Stimulated activated memory B cell treated with anti-CD40 and anti-IgM and Interleukin-4, amounts not matched to agents 10 μg/mL and 1 μg/mL and 100 μg/mL, for 72 hours (primary cell): ENCODE data around the gene PRXL2A.
"Not testable (repeated sequence)": the region's sequence is repeated elsewhere in the genome, so short reads cannot be mapped to it uniquely, and the experiment has no call there.

Source experiments
- ATAC-seq: fragments of 150-1000 bp; cut with Tn5 transposase; 2 replicates; pipeline ENCODE4 v1.10.0; 2021
- H3K27ac Mint-ChIP-seq: one replicate; pipeline ENCODE4 v1.8.0; 2022; ENCODE audit warnings: mild to moderate bottlenecking, mixed read lengths
- H3K27me3 Mint-ChIP-seq: one replicate; pipeline ENCODE4 v1.8.0; 2022; ENCODE audit warnings: mixed read lengths
- H3K36me3 Mint-ChIP-seq: one replicate; pipeline ENCODE4 v1.8.0; 2022; ENCODE audit warnings: mixed read lengths
- H3K4me1 Mint-ChIP-seq: one replicate; pipeline ENCODE4 v1.8.0; 2022; ENCODE audit warnings: mixed read lengths
- H3K4me3 Mint-ChIP-seq: one replicate; pipeline ENCODE4 v1.8.0; 2022; ENCODE audit warnings: mild to moderate bottlenecking, moderate library complexity, mixed read lengths
- H3K9me3 Mint-ChIP-seq: one replicate; pipeline ENCODE4 v1.8.0; 2022; ENCODE audit warnings: mixed read lengths

PRXL2A gene

DNA sequence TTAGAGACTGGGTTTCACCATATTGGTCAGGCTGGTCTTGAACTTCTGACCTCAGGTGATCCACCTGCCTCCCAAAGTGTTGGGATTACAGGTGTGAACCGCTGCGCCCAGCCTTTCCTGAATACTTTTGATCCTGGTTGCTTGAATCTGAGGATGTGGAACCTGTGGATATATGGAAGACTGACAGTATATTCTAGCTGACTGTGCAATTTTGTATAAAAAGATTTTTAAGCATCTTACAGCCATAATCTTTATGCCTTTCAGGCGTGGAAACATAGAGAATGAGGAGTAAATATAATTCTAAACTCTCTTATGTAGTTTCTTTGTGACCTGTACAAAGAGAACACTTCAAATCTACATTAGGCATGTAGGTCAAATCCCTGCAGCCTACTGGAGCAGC is 61.9 kb downstream of the PRXL2A start:
- no peaks in the 10 kb centered on the region for H3K27me3 Mint-ChIP-seq
- H3K4me1 Mint-ChIP-seq = peaks cover 87% of the 10 kb centered on the region
- H3K4me3 Mint-ChIP-seq = no peak overlapping the region
- peaks cover 15% of the 10 kb centered on the region for H3K36me3 Mint-ChIP-seq
- no peak overlapping the region for H3K27ac Mint-ChIP-seq
- ATAC-seq = no peak
- no peaks in the 10 kb centered on the region for H3K9me3 Mint-ChIP-seq

GRCh38 chr10:80471001-80471400 is 62.6 kb downstream of the PRXL2A start:
- H3K4me3 Mint-ChIP-seq = no peak overlapping the region
- peaks cover 79% of the 10 kb centered on the region for H3K4me1 Mint-ChIP-seq
- ATAC-seq = no peak
- peaks cover 15% of the 10 kb centered on the region for H3K36me3 Mint-ChIP-seq
- no peaks in the 10 kb centered on the region for H3K9me3 Mint-ChIP-seq
- no peaks in the 10 kb centered on the region for H3K27me3 Mint-ChIP-seq
- H3K27ac Mint-ChIP-seq = peak overlapping the region; percentile 94

DNA sequence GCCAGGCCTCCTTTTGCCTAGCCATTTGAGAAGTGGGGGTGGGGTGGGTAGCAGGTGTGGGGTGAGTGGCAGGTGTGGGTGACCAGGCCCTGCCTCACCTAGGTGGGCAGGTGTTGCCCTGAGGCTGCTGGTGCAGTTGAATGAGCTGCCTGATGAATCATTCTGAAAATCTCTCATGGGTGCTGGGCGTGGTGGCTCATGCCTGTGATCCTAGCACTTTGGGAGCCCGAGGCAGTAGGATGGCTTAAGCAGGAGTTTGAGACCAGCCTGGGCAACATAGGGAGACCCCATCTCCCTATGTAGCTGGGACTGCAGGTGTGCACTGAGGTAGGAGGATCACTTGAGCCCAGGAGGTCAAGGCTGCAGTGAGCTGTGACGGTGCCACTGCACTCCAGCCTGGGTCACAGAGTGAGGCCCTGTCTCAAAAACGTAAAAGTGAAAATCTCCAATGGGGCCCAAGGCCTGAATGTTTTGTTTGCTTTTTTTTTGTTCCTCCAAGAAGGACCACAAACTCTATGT is 63.4 kb downstream of the PRXL2A start:
- H3K9me3 Mint-ChIP-seq = no peaks in the 10 kb centered on the region
- peaks cover 71% of the 10 kb centered on the region for H3K4me1 Mint-ChIP-seq
- H3K36me3 Mint-ChIP-seq = peaks cover 15% of the 10 kb centered on the region
- H3K4me3 Mint-ChIP-seq = peak overlapping the region; percentile 58
- H3K27me3 Mint-ChIP-seq = no peaks in the 10 kb centered on the region
- peak; percentile 77 for ATAC-seq
- peak overlapping the region; percentile 94 for H3K27ac Mint-ChIP-seq

- Mint-ChIP-seq H3K36me3 (peaks cover 22% of the 10 kb centered on the region), H3K27me3 (no peaks in the 10 kb centered on the region), H3K4me1 (peaks cover 65% of the 10 kb centered on the region), H3K27ac (peak overlapping the region; percentile 94), H3K4me3 (peak overlapping the region; percentile 58), H3K9me3 (no peaks in the 10 kb centered on the region)
- peak; percentile 95 for ATAC-seq
These were observed 64.1 kb downstream of the PRXL2A start for GRCh38 chr10:80472234-80473095.

DNA sequence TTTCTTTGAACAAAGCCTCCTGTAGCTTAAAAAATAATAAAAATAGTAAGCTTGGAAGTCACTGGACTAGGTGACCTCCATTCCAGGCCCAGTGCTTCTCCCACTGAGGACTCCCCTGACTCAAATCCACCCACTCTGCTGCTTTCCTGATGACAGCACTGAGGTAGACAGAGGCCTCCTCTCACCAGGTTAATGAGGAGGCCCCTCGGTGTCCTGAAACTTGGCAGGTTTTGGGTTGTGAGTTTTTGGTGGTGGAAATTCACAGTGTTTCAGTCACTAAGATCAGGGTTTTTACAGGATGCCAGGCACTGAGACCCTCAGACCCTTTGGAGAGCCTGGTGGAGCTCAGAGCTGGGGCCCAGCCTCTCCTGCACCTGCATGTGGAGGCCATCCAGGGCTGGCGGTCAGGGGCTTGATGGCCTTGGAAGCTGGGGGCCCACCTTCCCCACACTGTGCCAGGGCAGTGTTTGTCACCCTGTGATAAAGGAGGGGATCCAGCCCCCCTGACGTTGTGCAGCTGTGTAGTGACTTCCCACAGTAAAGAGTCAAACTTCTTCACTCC is 64.8 kb downstream of the PRXL2A start:
- ATAC-seq = no peak
- Mint-ChIP-seq H3K27ac (peak overlapping the region; percentile 94), H3K4me1 (peaks cover 62% of the 10 kb centered on the region), H3K27me3 (no peaks in the 10 kb centered on the region), H3K9me3 (peaks cover 4% of the 10 kb centered on the region), H3K36me3 (peaks cover 29% of the 10 kb centered on the region), H3K4me3 (no peak overlapping the region)

DNA sequence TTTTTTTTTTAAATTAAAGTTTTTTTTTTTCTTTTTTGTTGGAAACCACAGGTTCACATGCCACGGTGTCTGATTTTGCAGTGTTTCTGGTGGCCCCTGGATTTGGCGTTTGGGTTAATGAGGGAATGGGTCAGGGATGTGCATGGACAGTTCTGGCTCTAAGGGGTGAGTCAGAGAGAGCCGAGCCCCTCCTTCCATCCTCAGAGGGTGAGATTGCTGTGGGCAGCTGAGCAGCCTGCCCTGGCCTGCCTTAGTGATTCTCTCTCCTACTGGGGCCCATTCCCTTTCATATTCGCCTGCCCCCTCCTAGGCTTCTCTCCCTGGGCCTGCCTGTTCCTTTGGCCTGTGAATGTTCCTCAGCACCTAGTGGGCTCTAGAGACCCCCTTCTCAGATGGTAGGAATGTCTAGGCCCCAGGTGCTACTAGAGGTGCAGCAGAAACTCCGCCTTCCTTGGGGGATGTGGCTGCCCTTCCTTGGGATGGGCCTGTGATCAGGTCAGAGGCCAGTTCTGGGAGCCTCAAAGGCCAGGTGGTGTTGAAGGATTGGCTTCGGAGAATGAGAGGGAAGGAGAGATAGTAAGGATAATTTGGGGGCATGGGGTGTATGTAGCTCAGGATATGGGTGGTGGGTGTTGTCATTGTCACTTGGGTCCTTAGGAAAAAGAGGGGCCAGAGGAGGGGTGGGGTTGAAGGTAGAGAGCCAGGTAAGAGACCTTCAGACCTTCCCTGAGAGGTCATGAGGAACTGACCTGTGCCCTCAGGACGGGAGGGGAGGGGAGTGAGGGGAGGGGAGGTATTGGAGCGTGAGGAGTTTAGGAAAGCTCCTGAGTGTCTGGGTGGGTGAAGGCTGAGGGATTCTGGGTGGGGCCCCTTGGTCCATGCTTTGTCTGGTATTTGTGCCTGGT is 65.6 kb downstream of the PRXL2A start:
- H3K4me1 Mint-ChIP-seq = peaks cover 61% of the 10 kb centered on the region
- peaks cover 6% of the 10 kb centered on the region for H3K9me3 Mint-ChIP-seq
- no peak for ATAC-seq
- H3K27me3 Mint-ChIP-seq = no peaks in the 10 kb centered on the region
- peaks cover 34% of the 10 kb centered on the region for H3K36me3 Mint-ChIP-seq
- H3K27ac Mint-ChIP-seq = peak overlapping the region; percentile 94
- H3K4me3 Mint-ChIP-seq = no peak overlapping the region

DNA sequence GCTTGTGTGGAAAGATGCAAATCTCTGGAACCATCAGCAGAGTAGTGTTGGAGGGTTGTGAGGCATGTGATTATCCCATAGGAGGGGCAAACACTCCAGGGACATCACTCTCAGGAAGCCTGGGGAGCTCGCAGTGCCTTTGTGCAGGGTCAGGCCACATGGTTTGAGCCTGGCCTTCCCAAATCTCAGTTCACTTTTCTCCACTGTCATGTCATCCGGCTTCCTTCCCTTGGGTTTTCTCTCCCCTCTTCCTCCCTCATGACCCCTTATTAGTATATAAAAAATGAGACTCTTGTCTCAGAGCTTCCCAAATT is 66.2 kb downstream of the PRXL2A start:
- Mint-ChIP-seq H3K27ac (peak overlapping the region; percentile 94), H3K27me3 (no peaks in the 10 kb centered on the region), H3K4me1 (peaks cover 56% of the 10 kb centered on the region), H3K9me3 (peaks cover 6% of the 10 kb centered on the region), H3K4me3 (no peak overlapping the region), H3K36me3 (peaks cover 29% of the 10 kb centered on the region)
- ATAC-seq = no peak

- ATAC-seq = no peak
- Mint-ChIP-seq H3K27me3 (no peaks in the 10 kb centered on the region), H3K27ac (peak overlapping the region; percentile 94), H3K4me1 (peaks cover 53% of the 10 kb centered on the region), H3K4me3 (no peak overlapping the region), H3K36me3 (peaks cover 26% of the 10 kb centered on the region), H3K9me3 (peaks cover 6% of the 10 kb centered on the region)
These were observed 66.6 kb downstream of the PRXL2A start for GRCh38 chr10:80474941-80475340.

- H3K36me3 Mint-ChIP-seq = peaks cover 31% of the 10 kb centered on the region
- ATAC-seq, H3K27me3 Mint-ChIP-seq, H3K4me3 Mint-ChIP-seq, H3K9me3 Mint-ChIP-seq, H3K27ac Mint-ChIP-seq: not testable (repeated sequence)
- peaks cover 56% of the 10 kb centered on the region for H3K4me1 Mint-ChIP-seq
These were observed 67.3 kb downstream of the PRXL2A start for GRCh38 chr10:80475641-80476040.

DNA sequence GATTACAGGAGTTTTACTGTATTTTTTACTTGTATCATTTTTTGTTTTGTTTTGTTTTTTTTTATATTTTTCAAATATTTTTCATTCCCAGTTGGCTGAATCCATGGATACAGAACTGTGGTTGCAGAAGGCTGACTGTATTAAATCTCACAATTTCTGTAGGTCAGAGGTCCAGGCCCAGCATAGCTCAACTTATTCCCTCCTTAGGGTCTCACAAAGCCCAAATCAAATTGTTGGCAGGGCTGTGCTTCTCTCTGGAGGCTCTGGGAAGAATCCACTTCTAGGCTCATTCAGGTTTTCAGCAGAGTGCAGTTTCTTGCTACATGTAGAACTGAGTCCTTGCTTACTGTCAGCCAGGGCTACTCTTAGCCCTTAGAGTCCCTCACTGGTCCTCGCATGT is 68.3 kb downstream of the PRXL2A start:
- no peak for ATAC-seq
- H3K27me3 Mint-ChIP-seq = no peaks in the 10 kb centered on the region
- H3K36me3 Mint-ChIP-seq = peaks cover 30% of the 10 kb centered on the region
- H3K4me1 Mint-ChIP-seq = peaks cover 52% of the 10 kb centered on the region
- H3K27ac Mint-ChIP-seq = peak overlapping the region; percentile 49
- H3K4me3 Mint-ChIP-seq = no peak overlapping the region
- H3K9me3 Mint-ChIP-seq = peaks cover 6% of the 10 kb centered on the region

GRCh38 chr10:80477813-80478212 is 69.5 kb downstream of the PRXL2A start:
- Mint-ChIP-seq H3K4me1 (peaks cover 45% of the 10 kb centered on the region), H3K27ac (no peak overlapping the region), H3K27me3 (no peaks in the 10 kb centered on the region), H3K36me3 (peaks cover 30% of the 10 kb centered on the region), H3K9me3 (peaks cover 6% of the 10 kb centered on the region), H3K4me3 (no peak overlapping the region)
- ATAC-seq = no peak

DNA sequence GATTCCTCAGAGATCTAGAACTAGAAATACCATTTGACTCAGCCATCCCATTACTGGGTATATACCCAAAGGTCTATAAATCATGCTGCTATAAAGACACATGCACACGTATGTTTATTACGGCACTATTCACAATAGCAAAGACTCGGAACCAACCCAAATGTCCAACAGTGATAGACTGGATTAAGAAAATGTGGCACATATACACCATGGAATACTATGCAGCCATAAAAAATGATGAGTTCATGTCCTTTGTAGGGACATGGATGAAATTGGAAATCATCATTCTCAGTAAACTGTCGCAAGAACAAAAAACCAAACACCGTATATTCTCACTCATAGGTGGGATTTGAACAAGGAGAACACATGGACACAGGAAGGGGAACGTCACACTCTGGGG is 72.0 kb downstream of the PRXL2A start:
- not testable (repeated sequence) for H3K9me3 Mint-ChIP-seq, H3K27ac Mint-ChIP-seq, H3K27me3 Mint-ChIP-seq, ATAC-seq, H3K4me3 Mint-ChIP-seq
- H3K36me3 Mint-ChIP-seq = peaks cover 30% of the 10 kb centered on the region
- H3K4me1 Mint-ChIP-seq = peaks cover 36% of the 10 kb centered on the region

DNA sequence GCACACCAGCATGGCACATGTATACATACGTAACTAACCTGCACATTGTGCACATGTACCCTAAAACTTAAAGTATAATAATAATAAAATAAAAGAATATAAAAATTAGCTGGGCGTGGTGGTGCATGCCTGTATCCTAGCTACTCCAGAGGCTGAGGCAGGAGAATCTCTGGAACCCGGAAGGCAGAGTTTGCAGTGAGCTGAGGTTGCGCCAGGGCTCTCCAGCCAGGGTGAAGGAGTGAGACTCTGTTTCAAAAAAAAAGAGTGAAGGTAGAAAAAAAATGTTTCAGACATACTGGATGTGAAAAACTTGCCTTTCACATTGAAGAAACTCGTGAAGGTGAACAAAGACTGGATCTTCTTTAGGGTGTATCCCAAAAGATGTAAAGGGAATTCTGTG is 72.5 kb downstream of the PRXL2A start:
- H3K27me3 Mint-ChIP-seq = no peaks in the 10 kb centered on the region
- no peak overlapping the region for H3K27ac Mint-ChIP-seq
- H3K9me3 Mint-ChIP-seq = peaks cover 6% of the 10 kb centered on the region
- ATAC-seq = no peak
- peaks cover 41% of the 10 kb centered on the region for H3K4me1 Mint-ChIP-seq
- H3K36me3 Mint-ChIP-seq = peaks cover 30% of the 10 kb centered on the region
- no peak overlapping the region for H3K4me3 Mint-ChIP-seq

GRCh38 chr10:80484243-80484642 is 75.9 kb downstream of the PRXL2A start:
- Mint-ChIP-seq H3K9me3 (no peaks in the 10 kb centered on the region), H3K4me3 (no peak overlapping the region), H3K27me3 (no peaks in the 10 kb centered on the region), H3K36me3 (peaks cover 11% of the 10 kb centered on the region), H3K4me1 (peaks cover 41% of the 10 kb centered on the region), H3K27ac (no peak overlapping the region)
- no peak for ATAC-seq

DNA sequence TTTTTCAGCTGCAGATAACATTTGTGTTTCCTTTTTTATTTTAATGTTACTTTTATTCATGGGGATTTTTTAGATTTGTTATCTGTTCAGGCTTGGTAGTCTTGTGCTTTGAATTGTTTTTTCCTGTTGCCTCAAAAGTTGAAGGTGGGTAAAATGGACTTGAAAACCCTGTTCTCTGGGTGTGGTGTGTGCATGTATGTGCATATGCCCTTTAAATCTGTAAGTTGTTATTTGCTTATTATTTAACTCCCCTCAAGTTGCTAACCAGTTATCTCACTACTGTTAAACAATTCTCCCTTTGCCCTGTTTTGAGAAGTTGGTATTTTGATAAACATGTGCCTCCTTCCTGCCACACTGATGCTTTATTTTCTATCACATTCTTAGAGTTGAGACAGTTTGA is 76.3 kb downstream of the PRXL2A start:
- no peaks in the 10 kb centered on the region for H3K27me3 Mint-ChIP-seq
- H3K9me3 Mint-ChIP-seq = no peaks in the 10 kb centered on the region
- no peak for ATAC-seq
- H3K4me3 Mint-ChIP-seq = no peak overlapping the region
- peak overlapping the region; percentile 13 for H3K27ac Mint-ChIP-seq
- peaks cover 16% of the 10 kb centered on the region for H3K36me3 Mint-ChIP-seq
- peaks cover 44% of the 10 kb centered on the region for H3K4me1 Mint-ChIP-seq
